ENCODE measurements around the gene TLE1.

- TF ChIP-seq, protein P1, sequence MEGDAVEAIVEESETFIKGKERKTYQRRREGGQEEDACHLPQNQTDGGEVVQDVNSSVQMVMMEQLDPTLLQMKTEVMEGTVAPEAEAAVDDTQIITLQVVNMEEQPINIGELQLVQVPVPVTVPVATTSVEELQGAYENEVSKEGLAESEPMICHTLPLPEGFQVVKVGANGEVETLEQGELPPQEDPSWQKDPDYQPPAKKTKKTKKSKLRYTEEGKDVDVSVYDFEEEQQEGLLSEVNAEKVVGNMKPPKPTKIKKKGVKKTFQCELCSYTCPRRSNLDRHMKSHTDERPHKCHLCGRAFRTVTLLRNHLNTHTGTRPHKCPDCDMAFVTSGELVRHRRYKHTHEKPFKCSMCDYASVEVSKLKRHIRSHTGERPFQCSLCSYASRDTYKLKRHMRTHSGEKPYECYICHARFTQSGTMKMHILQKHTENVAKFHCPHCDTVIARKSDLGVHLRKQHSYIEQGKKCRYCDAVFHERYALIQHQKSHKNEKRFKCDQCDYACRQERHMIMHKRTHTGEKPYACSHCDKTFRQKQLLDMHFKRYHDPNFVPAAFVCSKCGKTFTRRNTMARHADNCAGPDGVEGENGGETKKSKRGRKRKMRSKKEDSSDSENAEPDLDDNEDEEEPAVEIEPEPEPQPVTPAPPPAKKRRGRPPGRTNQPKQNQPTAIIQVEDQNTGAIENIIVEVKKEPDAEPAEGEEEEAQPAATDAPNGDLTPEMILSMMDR (conservative IDR thresholded peaks at IDR 0.05; ENCODE audit: low read length) = no peak
- TF ChIP-seq EZH2phosphoT487 (IDR thresholded peaks at IDR 0.05; ENCODE audit: borderline replicate concordance) = no peak
Measured at GRCh38 chr9:81684635-81685034, 4.7 kb downstream of the TLE1 start.

All from Loucy (cell line).